Measurements from ENCODE around the gene L1CAM. TPM values are rescaled to one million over a fixed set of nuclear protein-coding genes. Genes with fewer than 3 reads are reported as not detected.

Gene L1CAM
- total RNA-seq, 2 donors from 2014 or later = 6.3 to 7.0 TPM

DNA sequence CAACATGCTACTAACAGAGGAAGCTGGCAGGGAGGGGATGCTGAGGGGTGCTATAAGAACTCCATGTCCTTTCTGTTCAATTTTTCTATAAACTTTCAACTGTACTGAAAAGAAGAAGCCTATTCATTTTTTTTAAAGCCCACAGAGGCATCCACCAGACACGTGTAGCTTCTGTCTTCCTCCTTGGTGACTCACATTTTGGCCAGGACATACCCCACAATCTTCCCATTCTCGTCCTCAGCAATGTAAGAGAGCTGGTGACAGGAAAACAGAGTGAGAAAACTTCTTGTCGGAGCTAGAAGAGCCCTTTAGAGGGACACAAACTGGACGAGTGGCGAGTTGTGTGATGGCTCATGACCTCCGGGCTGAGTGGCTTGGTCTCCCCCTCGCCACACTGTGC, 47.8 kb upstream of the L1CAM start:
- Histone ChIP-seq H3K27me3 (no peaks in the 10 kb centered on the region), H3K36me3 (peaks cover 26% of the 10 kb centered on the region), H3K4me3 (peak overlapping the region; percentile 65), H3K27ac (no peak overlapping the region), H3K9me3 (no peaks in the 10 kb centered on the region), H3K4me1 (peaks cover 0 to 23% of the 10 kb centered on the region in 2 donors)
- TF ChIP-seq, protein P1, sequence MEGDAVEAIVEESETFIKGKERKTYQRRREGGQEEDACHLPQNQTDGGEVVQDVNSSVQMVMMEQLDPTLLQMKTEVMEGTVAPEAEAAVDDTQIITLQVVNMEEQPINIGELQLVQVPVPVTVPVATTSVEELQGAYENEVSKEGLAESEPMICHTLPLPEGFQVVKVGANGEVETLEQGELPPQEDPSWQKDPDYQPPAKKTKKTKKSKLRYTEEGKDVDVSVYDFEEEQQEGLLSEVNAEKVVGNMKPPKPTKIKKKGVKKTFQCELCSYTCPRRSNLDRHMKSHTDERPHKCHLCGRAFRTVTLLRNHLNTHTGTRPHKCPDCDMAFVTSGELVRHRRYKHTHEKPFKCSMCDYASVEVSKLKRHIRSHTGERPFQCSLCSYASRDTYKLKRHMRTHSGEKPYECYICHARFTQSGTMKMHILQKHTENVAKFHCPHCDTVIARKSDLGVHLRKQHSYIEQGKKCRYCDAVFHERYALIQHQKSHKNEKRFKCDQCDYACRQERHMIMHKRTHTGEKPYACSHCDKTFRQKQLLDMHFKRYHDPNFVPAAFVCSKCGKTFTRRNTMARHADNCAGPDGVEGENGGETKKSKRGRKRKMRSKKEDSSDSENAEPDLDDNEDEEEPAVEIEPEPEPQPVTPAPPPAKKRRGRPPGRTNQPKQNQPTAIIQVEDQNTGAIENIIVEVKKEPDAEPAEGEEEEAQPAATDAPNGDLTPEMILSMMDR (IDR thresholded peaks at IDR 0.05) = no peak
- no peak for DNase-seq (ENCODE audit: low spot score)

DNA sequence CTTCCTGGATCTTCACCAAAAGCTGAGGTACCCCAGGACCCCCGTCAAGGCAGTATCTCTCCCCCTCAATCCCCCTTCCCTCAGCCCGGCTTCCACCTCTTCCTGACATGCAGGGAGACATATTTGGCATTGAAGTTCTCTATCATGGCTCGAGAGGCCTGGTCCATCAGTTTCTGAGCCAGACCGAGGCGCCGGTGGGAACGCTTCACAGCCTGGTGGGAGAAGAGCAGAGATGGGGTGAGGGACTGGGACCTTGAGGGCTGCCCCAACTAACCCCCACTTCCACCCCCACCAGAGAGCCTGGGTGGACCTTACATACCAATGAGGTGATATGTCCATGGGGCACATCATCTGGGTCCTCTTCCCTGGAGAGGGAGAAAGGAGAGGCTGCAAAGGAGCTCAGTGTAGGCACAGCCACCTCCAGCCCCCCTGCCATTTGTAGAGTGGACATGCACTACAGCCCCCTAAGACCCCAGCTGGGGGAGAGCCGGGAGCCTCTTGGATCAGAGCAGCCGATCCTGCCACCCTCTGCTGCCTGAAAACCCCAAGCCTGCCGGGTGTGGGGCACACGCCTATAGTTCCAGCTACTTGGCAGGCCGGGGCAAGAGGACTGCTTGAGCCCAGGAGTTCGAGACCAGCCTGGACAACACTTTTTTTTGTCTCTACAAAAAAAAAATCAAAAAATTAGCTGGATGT, 46.4 kb upstream of the L1CAM start:
- TF ChIP-seq, protein P1 (IDR thresholded peaks at IDR 0.05) = no peak
- H3K27me3 ChIP-seq = no peaks in the 10 kb centered on the region
- no peak overlapping the region for H3K27ac ChIP-seq
- H3K36me3 ChIP-seq = peaks cover 26% of the 10 kb centered on the region
- H3K9me3 ChIP-seq = no peaks in the 10 kb centered on the region
- peaks cover 0 to 31% of the 10 kb centered on the region in 2 donors for H3K4me1 ChIP-seq
- no peak overlapping the region for H3K4me3 ChIP-seq
- DNase-seq (ENCODE audit: low spot score) = no peak

DNA sequence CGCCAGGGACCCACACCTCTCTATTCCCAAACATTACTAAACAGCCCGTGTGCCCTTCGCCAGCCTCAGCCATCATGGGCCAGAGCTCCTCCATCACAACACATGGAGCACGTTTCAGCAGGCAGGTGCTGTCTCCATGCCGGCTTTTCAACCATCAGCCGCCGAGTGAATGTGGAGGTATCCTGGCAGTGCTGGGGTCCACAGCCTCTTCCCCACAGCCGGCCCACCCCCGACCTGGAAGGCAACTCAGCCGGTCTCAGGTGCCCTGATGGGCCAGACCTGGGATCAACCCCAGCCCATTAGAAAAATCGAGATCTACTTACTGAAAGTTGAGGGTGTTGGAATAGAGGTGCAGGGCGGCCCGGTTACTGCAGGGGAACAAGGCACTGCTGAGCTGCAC, 45.8 kb upstream of the L1CAM start:
- no peak for DNase-seq (ENCODE audit: low spot score)
- Histone ChIP-seq H3K27ac (no peak overlapping the region), H3K9me3 (no peaks in the 10 kb centered on the region), H3K27me3 (no peaks in the 10 kb centered on the region), H3K4me1 (peaks cover 0 to 37% of the 10 kb centered on the region in 2 donors), H3K36me3 (peaks cover 26% of the 10 kb centered on the region), H3K4me3 (no peak overlapping the region)
- TF ChIP-seq, protein P1 (IDR thresholded peaks at IDR 0.05) = no peak

DNA sequence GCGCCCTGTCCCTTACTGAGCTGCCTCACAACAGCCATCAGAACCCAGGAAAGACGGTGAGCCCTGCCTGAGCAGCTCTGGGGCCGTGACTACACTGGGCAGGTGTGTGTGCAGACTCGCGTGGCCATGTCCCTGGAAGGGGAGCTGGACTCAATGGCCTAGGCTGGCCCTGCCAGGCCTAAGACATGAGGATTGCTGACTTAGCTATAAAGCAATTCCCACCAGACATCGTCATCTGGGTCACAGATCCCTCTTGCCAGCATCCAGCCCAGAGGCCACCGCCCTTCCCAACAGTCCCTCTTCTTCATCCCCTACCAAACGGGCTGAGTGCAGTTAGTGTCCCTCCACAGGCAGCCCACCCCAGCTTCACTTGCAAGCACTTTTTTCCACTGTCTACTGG, 45.2 kb upstream of the L1CAM start:
- Histone ChIP-seq H3K27me3 (no peaks in the 10 kb centered on the region), H3K27ac (no peak overlapping the region), H3K9me3 (no peaks in the 10 kb centered on the region), H3K36me3 (peaks cover 26% of the 10 kb centered on the region), H3K4me3 (no peak overlapping the region), H3K4me1 (peaks cover 0 to 43% of the 10 kb centered on the region in 2 donors)
- DNase-seq (ENCODE audit: low spot score) = no peak
- TF ChIP-seq, protein P1 (IDR thresholded peaks at IDR 0.05) = no peak

DNA sequence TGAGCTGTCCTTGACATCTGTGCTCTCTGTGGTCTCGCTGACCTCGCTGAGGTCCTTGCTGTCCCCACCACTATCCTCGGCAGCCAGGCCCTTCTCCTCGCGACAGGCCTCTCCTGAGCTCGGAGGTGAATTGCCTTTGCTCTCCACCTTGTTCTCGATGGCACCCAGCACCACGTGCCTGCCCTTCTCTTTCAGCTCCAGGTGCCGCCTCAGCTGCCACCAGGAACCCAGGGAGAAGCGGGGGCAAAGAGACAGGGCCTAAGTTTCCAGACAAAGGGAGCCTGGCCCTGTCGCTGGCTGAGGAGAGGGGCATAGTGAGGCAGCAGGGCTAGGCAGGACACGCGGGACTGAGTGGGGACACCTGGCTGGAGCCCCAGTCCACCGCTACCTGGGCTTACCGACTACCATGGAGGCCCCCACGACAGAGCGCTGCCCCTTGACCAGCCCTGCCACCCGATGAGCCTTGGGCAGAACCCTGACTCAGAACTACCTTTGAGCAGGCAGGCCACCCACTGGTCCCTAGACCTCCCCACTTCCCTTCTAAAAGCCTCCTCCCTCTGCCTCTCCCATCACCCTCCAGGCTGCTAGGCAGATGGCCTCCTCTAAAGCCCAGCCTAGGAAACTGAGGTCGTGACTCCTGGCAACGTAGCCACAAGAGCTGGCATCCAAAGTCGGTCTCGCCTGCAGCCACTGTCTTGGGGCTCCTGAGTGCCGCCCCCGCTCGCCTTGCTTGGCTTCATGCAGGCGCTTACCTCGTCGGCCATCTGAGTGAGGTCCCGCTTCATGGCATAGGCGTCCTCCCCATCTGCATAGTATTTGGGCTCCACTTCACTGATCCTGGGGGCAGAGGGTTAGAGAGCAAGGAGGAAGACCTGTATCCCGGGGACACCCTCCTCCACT, 44.3 kb upstream of the L1CAM start:
- TF ChIP-seq, protein P1 (IDR thresholded peaks at IDR 0.05) = no peak
- Histone ChIP-seq H3K36me3 (peaks cover 26% of the 10 kb centered on the region), H3K4me3 (no peak overlapping the region), H3K4me1 (peaks cover 0 to 40% of the 10 kb centered on the region in 2 donors), H3K27me3 (no peaks in the 10 kb centered on the region), H3K9me3 (no peaks in the 10 kb centered on the region), H3K27ac (no peak overlapping the region)
- no peak for DNase-seq (ENCODE audit: low spot score)
